Uterus (tissue), 2 donors: Measurements from ENCODE around the gene NADK.

ENCODE experiments used
- POLR2A ChIP-seq, 2 donors: fragments of 450-650 bp; IDR thresholded peaks; one replicate each; pipeline ENCODE4 v1.6.1; 2016; ENCODE audit warnings: antibody characterized with exemption in 2 of 2, mild to moderate bottlenecking in 1 of 2, moderate library complexity in 1 of 2
- TF ChIP-seq, protein P1 (sequence below), 4 experiments: fragments of 200-600 bp in 2 of 4; fragments of 450-650 bp in 2 of 4; sonication (generic) in 2 of 4; IDR thresholded peaks; one replicate each; pipeline ENCODE4 v1.5.1; 2016 to 2019; ENCODE audit warnings: antibody characterized with exemption in 4 of 4, mild to moderate bottlenecking in 2 of 4, moderate library complexity in 1 of 4

DNA sequence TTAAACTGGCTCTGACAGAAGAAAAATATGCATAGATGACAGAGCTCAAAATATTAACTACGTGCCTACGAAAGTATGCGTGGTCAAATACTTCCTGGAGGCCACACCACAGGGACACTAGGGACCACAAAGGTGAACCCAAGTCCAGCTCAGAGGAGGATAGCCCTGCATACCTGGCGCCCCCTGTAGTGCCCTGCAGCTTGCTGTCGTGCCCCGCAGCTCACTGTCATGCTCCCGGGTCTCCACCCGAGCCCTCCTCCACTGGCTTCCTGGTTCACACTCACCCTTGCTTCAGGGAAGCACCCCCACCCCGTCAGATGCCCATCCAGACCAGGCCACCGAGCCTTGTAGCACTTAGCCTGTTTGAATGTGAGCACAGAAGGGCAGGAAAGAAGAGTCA, 16.7 kb upstream of the NADK start:
- TF ChIP-seq, protein P1, sequence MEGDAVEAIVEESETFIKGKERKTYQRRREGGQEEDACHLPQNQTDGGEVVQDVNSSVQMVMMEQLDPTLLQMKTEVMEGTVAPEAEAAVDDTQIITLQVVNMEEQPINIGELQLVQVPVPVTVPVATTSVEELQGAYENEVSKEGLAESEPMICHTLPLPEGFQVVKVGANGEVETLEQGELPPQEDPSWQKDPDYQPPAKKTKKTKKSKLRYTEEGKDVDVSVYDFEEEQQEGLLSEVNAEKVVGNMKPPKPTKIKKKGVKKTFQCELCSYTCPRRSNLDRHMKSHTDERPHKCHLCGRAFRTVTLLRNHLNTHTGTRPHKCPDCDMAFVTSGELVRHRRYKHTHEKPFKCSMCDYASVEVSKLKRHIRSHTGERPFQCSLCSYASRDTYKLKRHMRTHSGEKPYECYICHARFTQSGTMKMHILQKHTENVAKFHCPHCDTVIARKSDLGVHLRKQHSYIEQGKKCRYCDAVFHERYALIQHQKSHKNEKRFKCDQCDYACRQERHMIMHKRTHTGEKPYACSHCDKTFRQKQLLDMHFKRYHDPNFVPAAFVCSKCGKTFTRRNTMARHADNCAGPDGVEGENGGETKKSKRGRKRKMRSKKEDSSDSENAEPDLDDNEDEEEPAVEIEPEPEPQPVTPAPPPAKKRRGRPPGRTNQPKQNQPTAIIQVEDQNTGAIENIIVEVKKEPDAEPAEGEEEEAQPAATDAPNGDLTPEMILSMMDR (IDR thresholded peaks at IDR 0.05) = no peak
- TF ChIP-seq POLR2A (IDR thresholded peaks at IDR 0.05) = no peak
